HFFc6 (cell line): Measurements from ENCODE around the gene SOCS3. TPM values are rescaled to one million over a fixed set of nuclear protein-coding genes. Genes with fewer than 3 reads are reported as not detected.
A peak's percentile ranks its signal among the peaks of the same experiment; 100 is the strongest.

Experiments
- DNase-seq: peaks from one replicate; pipeline ENCODE4 v3.0.0-alpha.2; 2018
- H3K27ac Mint-ChIP-seq: 2 replicates; pipeline ENCODE4 v1.8.0; 2020; ENCODE audit warnings: mild to moderate bottlenecking, mixed read lengths
- H3K27me3 Mint-ChIP-seq: 2 replicates; pipeline ENCODE4 v1.8.0; 2021; ENCODE audit warnings: mild to moderate bottlenecking, moderate library complexity, mixed read lengths; ENCODE audit not compliant: insufficient read depth
- H3K36me3 Mint-ChIP-seq: 2 replicates; pipeline ENCODE4 v1.8.0; 2021; ENCODE audit warnings: low read depth, mixed read lengths
- H3K4me1 Mint-ChIP-seq: 2 replicates; pipeline ENCODE4 v1.8.0; 2020; ENCODE audit warnings: low read depth, mixed read lengths
- H3K4me3 Mint-ChIP-seq: 2 replicates; pipeline ENCODE4 v1.8.0; 2020; ENCODE audit warnings: mild to moderate bottlenecking, moderate library complexity, mixed read lengths
- H3K9me3 Mint-ChIP-seq: 2 replicates; pipeline ENCODE4 v1.8.0; 2020; ENCODE audit warnings: mild to moderate bottlenecking, mixed read lengths
- total RNA-seq, 6 experiments: library from RNA; stranded (reverse); fragmentation: NEBNext Ultra II Directional; extraction: Animal tissue kit (Norgen Biotek cat#: 25700); gene quantifications; 2 replicates in 1 of 6; 3 replicates in 5 of 6; pipeline ENCODE4 v1.2.3, GENCODE V29; 2021
- TF ChIP-seq, protein P1 (sequence below): fragments of 200-600 bp; sonication (generic); IDR thresholded peaks from 2 replicates; pipeline ENCODE4 v1.5.0; 2021; ENCODE audit warnings: antibody characterized with exemption, mild to moderate bottlenecking

The SOCS3 gene
- total RNA-seq, 6 experiments from 2014 or later, result 27.4 to 37.2 (median 33.2) TPM

DNA sequence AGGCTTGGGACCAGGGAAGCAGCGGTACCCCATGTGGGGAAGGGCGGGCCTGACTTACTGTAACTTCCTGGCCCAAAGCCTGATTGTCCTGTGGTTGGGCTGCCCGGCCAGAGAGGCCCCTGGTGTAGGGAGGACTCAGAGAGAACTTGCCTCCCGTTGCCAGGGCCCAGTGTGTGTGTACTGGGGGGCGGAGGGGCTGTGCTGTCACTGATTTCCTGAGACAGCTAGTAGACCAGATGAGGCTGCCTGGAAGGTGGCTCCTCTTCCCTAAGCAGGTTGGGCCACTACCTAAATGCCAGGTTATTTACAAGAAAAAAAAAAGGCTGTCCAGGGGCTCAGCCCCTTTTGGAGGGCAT lies 16.7 kb downstream of the SOCS3 start:
- Mint-ChIP-seq H3K36me3 (no peaks in the 10 kb centered on the region), H3K4me3 (peak overlapping the region; percentile 80), H3K27me3 (peaks cover 1% of the 10 kb centered on the region), H3K4me1 (peaks cover 49% of the 10 kb centered on the region), H3K9me3 (no peaks in the 10 kb centered on the region), H3K27ac (peak overlapping the region; percentile 99)
- TF ChIP-seq, protein P1, sequence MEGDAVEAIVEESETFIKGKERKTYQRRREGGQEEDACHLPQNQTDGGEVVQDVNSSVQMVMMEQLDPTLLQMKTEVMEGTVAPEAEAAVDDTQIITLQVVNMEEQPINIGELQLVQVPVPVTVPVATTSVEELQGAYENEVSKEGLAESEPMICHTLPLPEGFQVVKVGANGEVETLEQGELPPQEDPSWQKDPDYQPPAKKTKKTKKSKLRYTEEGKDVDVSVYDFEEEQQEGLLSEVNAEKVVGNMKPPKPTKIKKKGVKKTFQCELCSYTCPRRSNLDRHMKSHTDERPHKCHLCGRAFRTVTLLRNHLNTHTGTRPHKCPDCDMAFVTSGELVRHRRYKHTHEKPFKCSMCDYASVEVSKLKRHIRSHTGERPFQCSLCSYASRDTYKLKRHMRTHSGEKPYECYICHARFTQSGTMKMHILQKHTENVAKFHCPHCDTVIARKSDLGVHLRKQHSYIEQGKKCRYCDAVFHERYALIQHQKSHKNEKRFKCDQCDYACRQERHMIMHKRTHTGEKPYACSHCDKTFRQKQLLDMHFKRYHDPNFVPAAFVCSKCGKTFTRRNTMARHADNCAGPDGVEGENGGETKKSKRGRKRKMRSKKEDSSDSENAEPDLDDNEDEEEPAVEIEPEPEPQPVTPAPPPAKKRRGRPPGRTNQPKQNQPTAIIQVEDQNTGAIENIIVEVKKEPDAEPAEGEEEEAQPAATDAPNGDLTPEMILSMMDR, result no peak
- DNase-seq, result peak; percentile 88

DNA sequence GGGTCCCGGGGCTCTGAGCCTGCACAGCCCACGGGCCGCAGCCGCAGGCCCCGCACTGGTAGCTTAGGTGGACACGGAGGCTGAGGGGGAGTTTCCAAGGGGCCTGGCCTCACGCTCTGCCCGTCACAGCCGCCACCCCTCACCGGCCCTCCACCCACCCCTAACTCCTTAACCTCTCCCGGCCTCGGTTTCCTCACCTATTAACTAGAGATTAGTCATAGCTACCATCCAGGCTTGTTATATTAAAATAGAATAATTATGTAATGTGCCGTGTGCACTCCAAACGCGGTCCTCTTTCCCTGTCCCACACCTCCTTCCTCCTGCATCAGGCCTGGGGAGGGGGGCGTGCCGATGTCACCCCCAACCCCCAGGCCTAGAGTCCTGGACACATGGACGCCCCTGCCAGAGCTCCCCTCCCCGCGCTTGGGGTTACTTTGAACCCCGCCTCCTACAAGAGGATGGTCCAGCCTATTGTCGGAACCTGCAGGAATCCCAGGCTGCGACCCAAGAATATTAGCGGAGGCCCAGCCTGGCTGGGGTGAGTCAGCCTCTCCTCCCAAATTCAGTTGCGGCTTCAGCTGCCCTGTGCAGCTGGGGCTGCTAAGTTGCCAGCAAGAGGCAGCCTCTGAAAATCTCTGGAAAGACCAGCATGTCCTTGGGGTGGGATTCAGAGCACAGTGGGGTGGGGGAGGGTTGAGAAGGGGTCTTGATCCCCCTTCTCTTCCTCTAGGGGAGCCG lies 17.3 kb downstream of the SOCS3 start:
- TF ChIP-seq, protein P1, result no peak
- Mint-ChIP-seq H3K9me3 (no peaks in the 10 kb centered on the region), H3K4me1 (peaks cover 52% of the 10 kb centered on the region), H3K36me3 (no peaks in the 10 kb centered on the region), H3K27ac (peak overlapping the region; percentile 99), H3K27me3 (peaks cover 1% of the 10 kb centered on the region), H3K4me3 (peak overlapping the region; percentile 80)
- peak; percentile 87 for DNase-seq

DNA sequence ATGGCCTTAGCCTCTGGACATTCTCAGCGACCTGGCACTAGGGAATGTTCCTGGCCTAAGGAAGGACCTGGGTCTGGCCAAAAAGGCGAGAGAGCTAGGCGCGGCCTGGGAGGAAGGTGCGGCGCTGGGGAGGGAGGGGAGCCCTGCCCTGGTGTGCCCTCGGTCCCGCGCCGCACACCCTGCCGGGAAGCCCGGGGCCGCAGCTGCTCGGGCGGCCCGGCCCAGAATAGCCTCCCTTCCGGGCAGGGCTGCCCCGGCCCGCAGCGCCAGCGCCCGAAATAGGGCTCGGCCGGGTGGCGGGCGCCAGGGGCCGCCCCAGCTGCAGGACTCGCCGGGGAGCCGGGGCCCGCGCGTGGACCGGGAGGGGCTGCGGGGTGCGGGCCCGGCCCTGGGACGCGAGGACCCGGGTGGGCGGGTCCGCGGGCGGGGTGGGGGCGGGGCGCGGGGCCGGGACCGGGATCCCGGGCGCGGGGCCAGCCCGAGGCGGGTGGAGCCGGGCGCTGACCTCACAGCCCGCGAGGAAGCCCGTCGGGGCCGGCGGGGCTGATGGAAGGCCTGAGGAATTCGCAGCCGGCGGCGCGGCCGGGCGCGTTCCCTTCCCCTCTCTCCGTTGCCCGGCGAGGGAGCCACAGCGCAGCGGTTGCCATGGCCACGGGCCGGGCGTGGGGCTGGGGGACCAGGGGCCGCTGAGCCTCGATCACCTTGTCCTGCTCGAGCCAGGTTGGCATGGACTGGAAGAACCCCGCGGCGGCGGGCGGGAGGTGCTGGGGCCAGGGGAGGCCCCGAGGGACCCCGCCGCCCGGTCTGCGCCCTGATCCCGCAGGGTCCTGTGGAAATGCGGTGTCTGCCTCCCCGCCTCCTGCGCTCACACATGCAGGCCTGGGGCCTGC lies 18.1 kb downstream of the SOCS3 start:
- H3K9me3 Mint-ChIP-seq, result no peaks in the 10 kb centered on the region
- H3K4me3 Mint-ChIP-seq, result peak overlapping the region; percentile 80
- H3K4me1 Mint-ChIP-seq, result peaks cover 55% of the 10 kb centered on the region
- no peaks in the 10 kb centered on the region for H3K36me3 Mint-ChIP-seq
- peak; percentile 68 for DNase-seq
- peak overlapping the region; percentile 99 for H3K27ac Mint-ChIP-seq
- TF ChIP-seq, protein P1, result no peak
- no peaks in the 10 kb centered on the region; the same call in none of the 2 replicates for H3K27me3 Mint-ChIP-seq

DNA sequence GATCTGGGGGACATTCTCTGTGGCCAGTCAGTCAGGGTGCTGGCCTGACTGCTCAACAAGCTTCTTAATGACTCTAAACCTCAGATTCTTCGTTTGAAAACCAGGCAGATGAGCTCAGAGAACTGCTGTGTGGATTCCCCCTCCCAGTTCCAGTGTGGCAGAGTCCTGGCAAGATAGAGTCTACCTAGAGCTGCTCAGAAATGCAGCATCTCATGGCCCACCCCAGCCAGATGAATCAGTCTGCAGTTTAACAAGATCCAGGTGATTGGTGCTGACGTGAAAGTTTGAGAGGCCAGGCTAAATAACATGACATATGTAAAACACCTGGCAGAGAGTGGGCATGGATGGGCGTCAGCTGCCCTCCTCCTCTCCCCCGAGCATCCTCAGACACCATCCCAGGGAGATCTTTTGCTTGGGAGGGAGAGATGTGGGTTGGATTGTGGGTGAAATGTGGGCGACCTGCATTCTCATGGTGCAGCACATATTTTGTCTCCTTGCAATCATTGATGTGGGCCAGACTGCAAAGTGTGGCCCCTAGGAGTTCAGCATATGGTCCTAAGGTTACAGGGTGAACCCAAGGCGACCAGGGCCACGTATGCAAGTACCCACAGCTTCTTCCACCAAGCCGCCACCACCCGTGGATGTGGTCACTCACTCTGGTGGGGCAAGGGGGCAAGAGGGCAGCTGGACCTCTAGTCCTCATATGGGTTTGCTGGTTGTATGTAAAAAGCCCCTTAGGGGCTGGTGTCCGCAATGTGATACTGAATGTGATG lies 19.5 kb downstream of the SOCS3 start:
- no peak for DNase-seq
- Mint-ChIP-seq H3K27ac (peak overlapping the region; percentile 75), H3K4me3 (peak overlapping the region; percentile 52; the same call in 1 of the 2 replicates), H3K9me3 (no peaks in the 10 kb centered on the region), H3K27me3 (no peaks in the 10 kb centered on the region; the same call in 1 of the 2 replicates), H3K4me1 (peaks cover 59% of the 10 kb centered on the region), H3K36me3 (no peaks in the 10 kb centered on the region)
- TF ChIP-seq, protein P1, result no peak
